ENCODE results near the gene DCHS2. TPM values are rescaled to one million over a fixed set of nuclear protein-coding genes. Genes with fewer than 3 reads are reported as not detected.

The DCHS2 gene
- total RNA-seq, 1 donor = under 0.01 TPM

DNA sequence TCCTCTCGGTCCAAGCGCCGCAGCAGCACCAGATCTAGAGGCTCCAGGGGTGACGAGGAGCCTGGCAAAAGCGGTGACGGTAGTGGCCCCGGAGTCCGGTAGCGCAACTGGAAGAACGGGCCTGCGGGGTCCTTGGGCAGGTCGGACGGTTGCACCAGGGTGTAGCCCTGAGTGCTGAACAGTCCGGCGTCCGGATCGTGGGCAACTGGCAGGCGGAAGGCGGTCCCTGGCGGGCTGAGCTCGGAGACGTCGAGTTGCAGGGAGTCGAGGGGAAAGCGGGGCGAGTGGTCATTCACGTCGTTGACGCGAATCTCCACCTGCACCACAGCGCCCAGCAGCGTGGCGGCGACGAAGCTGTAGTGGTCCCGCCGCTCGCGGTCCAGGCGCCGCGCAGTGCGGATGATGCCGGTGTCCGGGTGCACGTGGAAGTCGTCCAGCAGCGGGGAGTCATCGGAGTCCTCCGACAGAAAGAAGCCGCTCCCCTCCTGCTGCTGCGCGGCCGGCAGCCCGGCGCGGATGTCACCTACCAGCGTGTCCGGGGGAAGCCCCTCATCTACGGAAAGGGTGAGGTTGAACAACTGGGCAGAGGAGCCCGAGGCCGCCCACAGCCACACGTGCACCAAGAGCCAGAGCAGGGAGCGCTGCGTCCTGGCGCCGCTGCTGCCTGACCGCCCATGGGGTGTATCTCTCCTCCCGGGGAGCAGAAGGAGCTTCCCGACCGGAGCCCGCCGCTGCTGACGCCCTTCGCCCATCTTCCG, 837 bp downstream of the DCHS2 start:
- peak overlapping the region; percentile 15 for H3K4me3 ChIP-seq (ENCODE audit: low read depth, low read length)
- DNase-seq (ENCODE audit: low read depth) = no peak
- TF ChIP-seq, protein P1, sequence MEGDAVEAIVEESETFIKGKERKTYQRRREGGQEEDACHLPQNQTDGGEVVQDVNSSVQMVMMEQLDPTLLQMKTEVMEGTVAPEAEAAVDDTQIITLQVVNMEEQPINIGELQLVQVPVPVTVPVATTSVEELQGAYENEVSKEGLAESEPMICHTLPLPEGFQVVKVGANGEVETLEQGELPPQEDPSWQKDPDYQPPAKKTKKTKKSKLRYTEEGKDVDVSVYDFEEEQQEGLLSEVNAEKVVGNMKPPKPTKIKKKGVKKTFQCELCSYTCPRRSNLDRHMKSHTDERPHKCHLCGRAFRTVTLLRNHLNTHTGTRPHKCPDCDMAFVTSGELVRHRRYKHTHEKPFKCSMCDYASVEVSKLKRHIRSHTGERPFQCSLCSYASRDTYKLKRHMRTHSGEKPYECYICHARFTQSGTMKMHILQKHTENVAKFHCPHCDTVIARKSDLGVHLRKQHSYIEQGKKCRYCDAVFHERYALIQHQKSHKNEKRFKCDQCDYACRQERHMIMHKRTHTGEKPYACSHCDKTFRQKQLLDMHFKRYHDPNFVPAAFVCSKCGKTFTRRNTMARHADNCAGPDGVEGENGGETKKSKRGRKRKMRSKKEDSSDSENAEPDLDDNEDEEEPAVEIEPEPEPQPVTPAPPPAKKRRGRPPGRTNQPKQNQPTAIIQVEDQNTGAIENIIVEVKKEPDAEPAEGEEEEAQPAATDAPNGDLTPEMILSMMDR (IDR thresholded peaks at IDR 0.05; ENCODE audit: insufficient read depth, low read depth, low read length) = no peak

DNA sequence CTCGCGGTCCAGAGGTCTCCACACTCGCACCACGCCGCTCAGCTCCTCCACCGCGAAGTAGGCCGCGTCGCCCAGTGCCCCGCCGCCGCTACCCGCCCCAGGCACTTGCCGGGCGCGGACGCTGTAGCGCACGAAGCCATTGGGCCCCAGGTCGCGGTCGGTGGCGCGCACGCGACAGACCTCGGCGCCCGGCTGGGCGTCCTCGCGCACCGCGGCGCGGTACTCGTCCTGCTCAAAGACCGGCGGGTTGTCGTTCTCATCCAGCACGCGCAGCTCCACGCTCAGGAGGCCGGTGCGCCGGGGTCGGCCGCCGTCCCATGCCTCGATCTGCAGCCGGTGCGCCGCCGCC, 1.4 kb downstream of the DCHS2 start:
- no peak overlapping the region for H3K4me3 ChIP-seq (ENCODE audit: low read depth, low read length)
- TF ChIP-seq, protein P1 (IDR thresholded peaks at IDR 0.05; ENCODE audit: insufficient read depth, low read depth, low read length) = no peak
- no peak for DNase-seq (ENCODE audit: low read depth)

DNA sequence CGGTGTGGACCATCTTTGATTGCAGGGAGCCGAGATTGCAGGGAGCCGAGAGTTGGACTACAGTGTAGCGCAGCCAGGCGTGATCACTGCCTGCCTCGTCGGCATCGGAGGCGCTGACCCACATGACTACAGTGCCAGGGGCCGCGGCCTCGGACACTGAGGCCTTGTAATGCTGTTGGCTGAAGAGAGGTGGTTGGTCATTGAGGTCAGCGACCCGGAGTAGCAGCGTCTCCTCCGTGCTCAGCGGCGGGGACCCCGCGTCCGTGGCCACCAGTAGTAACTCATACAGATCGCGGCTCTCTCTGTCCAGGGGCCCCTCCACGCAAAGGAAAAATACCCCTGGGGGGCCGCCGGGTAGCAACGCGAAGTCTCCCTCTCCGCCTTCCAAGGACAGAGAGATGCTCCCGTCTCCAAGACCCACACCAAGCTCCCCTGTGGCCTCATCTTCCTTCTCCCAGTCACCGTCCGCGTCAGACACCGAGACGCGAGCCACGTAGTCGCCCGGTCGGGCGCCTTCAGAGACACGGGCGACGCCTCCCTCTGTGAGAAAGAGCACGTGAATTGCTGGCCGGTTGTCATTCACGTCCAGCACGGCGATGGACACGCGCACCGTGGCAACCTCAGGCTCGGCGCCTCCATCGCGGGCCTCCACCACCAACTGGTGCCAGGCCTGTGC, 1.9 kb downstream of the DCHS2 start:
- no peak for DNase-seq (ENCODE audit: low read depth)
- no peak overlapping the region for H3K4me3 ChIP-seq (ENCODE audit: low read depth, low read length)
- TF ChIP-seq, protein P1 (IDR thresholded peaks at IDR 0.05; ENCODE audit: insufficient read depth, low read depth, low read length) = no peak

DNA sequence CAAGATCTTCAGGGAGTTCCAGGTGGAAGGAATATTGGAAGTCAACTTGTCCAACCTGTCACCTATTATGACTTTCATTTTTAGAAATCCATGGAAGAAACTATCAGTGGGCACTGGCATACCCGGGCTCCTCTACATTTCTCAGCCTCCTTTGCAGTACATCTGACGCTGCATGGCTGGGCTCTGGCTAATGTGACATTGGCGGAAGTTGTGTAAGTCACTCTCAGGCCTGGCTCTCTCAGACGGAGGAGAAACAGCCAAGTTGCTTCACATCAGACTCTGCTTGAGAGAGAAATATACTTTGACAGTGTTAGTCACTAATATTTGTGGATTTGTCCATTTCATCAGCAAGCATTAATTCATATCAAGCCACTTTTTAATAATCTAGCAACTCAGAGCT, 4.5 kb downstream of the DCHS2 start:
- H3K4me3 ChIP-seq (ENCODE audit: low read depth, low read length) = no peak overlapping the region
- DNase-seq (ENCODE audit: low read depth) = no peak
- TF ChIP-seq, protein P1 (IDR thresholded peaks at IDR 0.05; ENCODE audit: insufficient read depth, low read depth, low read length) = no peak

DNA sequence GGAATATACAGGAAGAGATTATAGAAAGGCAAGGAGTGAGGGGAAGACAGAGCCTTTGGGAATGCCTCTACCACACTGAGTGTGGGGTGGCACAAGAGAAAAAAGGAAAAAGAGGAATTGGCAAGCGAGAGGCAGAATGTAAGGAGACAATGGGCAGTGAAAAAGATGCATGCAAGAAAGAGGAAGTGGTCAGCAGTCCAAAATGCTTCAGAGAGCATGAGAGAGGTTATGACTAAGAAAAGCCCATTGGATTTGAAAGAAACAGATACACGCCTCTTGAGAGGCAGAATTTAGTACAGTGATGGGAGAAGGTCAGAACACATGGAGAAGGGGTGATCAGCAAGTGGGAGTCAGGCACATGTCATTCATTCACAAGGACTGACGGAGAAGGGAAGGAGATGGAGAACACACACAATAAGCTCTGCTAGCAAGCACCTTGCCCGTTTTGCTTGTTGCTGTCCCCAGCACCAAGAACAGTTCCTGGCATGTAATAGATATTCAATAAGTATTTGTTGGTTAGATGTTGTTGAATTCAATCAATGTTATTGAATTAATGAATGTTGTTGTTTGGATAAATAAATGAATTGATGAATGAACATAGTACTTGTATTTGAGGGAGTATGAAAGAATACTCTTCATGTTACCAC, 6.3 kb downstream of the DCHS2 start:
- DNase-seq (ENCODE audit: low read depth) = no peak
- TF ChIP-seq, protein P1 (IDR thresholded peaks at IDR 0.05; ENCODE audit: insufficient read depth, low read depth, low read length) = no peak
- no peak overlapping the region for H3K4me3 ChIP-seq (ENCODE audit: low read depth, low read length)

DNA sequence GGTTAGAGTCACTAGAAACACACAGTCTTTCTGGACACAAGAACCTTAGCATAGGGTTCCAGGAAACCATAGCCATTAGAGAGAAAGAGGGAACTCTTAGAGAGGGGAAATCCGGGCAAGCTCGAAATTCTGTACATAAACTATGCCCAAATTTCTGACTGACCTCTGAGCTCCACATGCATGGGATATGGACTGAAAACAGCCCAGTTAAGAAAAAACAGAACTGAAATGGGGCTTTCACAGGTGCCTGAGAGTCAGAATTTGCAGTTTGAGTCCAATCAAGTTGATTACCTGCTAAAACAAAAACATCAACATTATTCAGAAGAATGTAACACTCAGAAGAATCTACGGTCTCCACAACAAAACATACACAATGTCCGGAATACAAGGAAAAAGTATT, 13.1 kb downstream of the DCHS2 start:
- TF ChIP-seq, protein P1 (IDR thresholded peaks at IDR 0.05; ENCODE audit: insufficient read depth, low read depth, low read length) = no peak
- no peak overlapping the region for H3K4me3 ChIP-seq (ENCODE audit: low read depth, low read length)
- DNase-seq (ENCODE audit: low read depth) = no peak

All from fibroblast of villous mesenchyme (primary cell).